HEK293 (cell line): ENCODE measurements around the gene SOX9.

Experiments
- CTCF ChIA-PET: fragments of 350-600 bp; formaldehyde crosslinking; extraction: SDS; loops from one replicate; lab custom pipeline; 2021; ENCODE audit warnings: antibody characterized with exemption; lab: Yijun Ruan, JAX
- POLR2A ChIA-PET: fragments of 300-600 bp; formaldehyde crosslinking; extraction: SDS; loops from one replicate; lab custom pipeline; 2020; ENCODE audit warnings: antibody characterized with exemption, inconsistent platforms; lab: Yijun Ruan, JAX
- H3K27ac ChIP-seq: fragments of 200-500 bp; sonication (Bioruptor generic); 2 replicates; pipeline ENCODE4 v1.5.1; 2014; ENCODE audit warnings: low read depth, low read length, control low read depth, inconsistent platforms; ENCODE audit errors: extremely low read depth
- H3K36me3 ChIP-seq, 2 experiments: fragments of 200-500 bp in 1 of 2; sonication (Bioruptor generic) in 1 of 2; 1 replicate in 1 of 2; 2 replicates in 1 of 2; pipeline ENCODE4 v1.5.1; 2014 to 2017; ENCODE audit warnings: inconsistent platforms in 2 of 2, low read length in 2 of 2; ENCODE audit not compliant: control insufficient read depth in 2 of 2, insufficient read depth in 1 of 2
- H3K4me1 ChIP-seq: fragments of 200-500 bp; sonication (Bioruptor generic); 2 replicates; pipeline ENCODE4 v1.5.1; 2014; ENCODE audit warnings: mild to moderate bottlenecking, low read length, inconsistent platforms; ENCODE audit not compliant: control insufficient read depth, insufficient read depth
- H3K4me3 ChIP-seq: 2 replicates; pipeline ENCODE4 v1.5.1; 2011; ENCODE audit warnings: low read depth, mild to moderate bottlenecking, control low read depth, low read length, moderate library complexity
- H3K9me3 ChIP-seq: fragments of 200-500 bp; sonication (Bioruptor generic); 2 replicates; pipeline ENCODE4 v1.5.1; 2014; ENCODE audit warnings: low read depth, low read length, inconsistent platforms; ENCODE audit not compliant: control insufficient read depth, insufficient read depth
- BCL11B ChIP-seq: fragments of 450-650 bp; formaldehyde crosslinking; IDR thresholded peaks from 2 replicates; pipeline ENCODE4 v1.5.1; 2016; ENCODE audit warnings: low read depth, missing biosample characterization, missing genetic modification characterization
- BCL6B ChIP-seq: fragments of 450-650 bp; formaldehyde crosslinking; IDR thresholded peaks from 2 replicates; pipeline ENCODE4 v1.5.1; 2017; ENCODE audit warnings: missing biosample characterization, missing genetic modification characterization
- ELK4 ChIP-seq: IDR thresholded peaks from 2 replicates; pipeline ENCODE4 v1.6.1; 2011; ENCODE audit warnings: mild to moderate bottlenecking, low read depth, low read length, borderline replicate concordance
- KLF10 ChIP-seq: fragments of 450-650 bp; IDR thresholded peaks from 2 replicates; pipeline ENCODE4 v1.5.1; 2018; ENCODE audit warnings: missing biosample characterization, mild to moderate bottlenecking, missing genetic modification characterization
- MZF1 ChIP-seq: fragments of 450-650 bp; formaldehyde crosslinking; IDR thresholded peaks from 2 replicates; pipeline ENCODE4 v1.5.1; 2017; ENCODE audit warnings: missing biosample characterization, missing genetic modification characterization, borderline replicate concordance
- OVOL3 ChIP-seq: fragments of 450-650 bp; formaldehyde crosslinking; IDR thresholded peaks from 2 replicates; pipeline ENCODE4 v1.5.1; 2016; ENCODE audit warnings: missing biosample characterization, missing genetic modification characterization
- PRDM4 ChIP-seq: fragments of 450-650 bp; formaldehyde crosslinking; IDR thresholded peaks from 2 replicates; pipeline ENCODE4 v1.5.1; 2017; ENCODE audit warnings: missing biosample characterization, missing genetic modification characterization
- RBAK ChIP-seq: fragments of 450-650 bp; formaldehyde crosslinking; IDR thresholded peaks from 2 replicates; pipeline ENCODE4 v1.5.1; 2016; ENCODE audit warnings: missing biosample characterization, missing genetic modification characterization
- TSHZ1 ChIP-seq: fragments of 450-650 bp; formaldehyde crosslinking; IDR thresholded peaks from 2 replicates; pipeline ENCODE4 v1.5.1; 2016; ENCODE audit warnings: missing biosample characterization, missing genetic modification characterization, borderline replicate concordance
- YY2 ChIP-seq: fragments of 450-650 bp; formaldehyde crosslinking; IDR thresholded peaks from 2 replicates; pipeline ENCODE4 v1.5.1; 2016; ENCODE audit warnings: missing biosample characterization, missing genetic modification characterization
- ZBTB11 ChIP-seq: fragments of 450-650 bp; formaldehyde crosslinking; conservative IDR thresholded peaks from 2 replicates; pipeline ENCODE4 v1.5.1; 2016; ENCODE audit warnings: low read depth, missing biosample characterization, missing genetic modification characterization
- ZIC2 ChIP-seq: fragments of 450-650 bp; formaldehyde crosslinking; IDR thresholded peaks from 2 replicates; pipeline ENCODE4 v1.5.1; 2016; ENCODE audit warnings: missing biosample characterization, missing genetic modification characterization
- ZNF121 ChIP-seq: fragments of 450-650 bp; formaldehyde crosslinking; IDR thresholded peaks from 2 replicates; pipeline ENCODE4 v1.5.1; 2016; ENCODE audit warnings: missing biosample characterization, missing genetic modification characterization
- ZNF184 ChIP-seq: fragments of 450-650 bp; IDR thresholded peaks from 2 replicates; pipeline ENCODE4 v1.5.1; 2018; ENCODE audit warnings: missing biosample characterization, mild to moderate bottlenecking, missing genetic modification characterization
- ZNF266 ChIP-seq: fragments of 450-650 bp; formaldehyde crosslinking; IDR thresholded peaks from 2 replicates; pipeline ENCODE4 v1.5.1; 2016; ENCODE audit warnings: missing biosample characterization, missing genetic modification characterization, low read depth
- ZNF274 ChIP-seq, 2 experiments: fragments of 200-500 bp in 1 of 2; fragments of 450-650 bp in 1 of 2; sonication (Bioruptor generic) in 1 of 2; formaldehyde crosslinking in 1 of 2; IDR thresholded peaks; 2 replicates each; pipeline versions ENCODE4 v1.5.1 to v1.6.1; 2014 to 2016; ENCODE audit warnings: borderline replicate concordance in 1 of 2, inconsistent platforms in 1 of 2, low read length in 1 of 2, missing biosample characterization in 1 of 2, missing genetic modification characterization in 1 of 2
- ZNF624 ChIP-seq: fragments of 450-650 bp; formaldehyde crosslinking; IDR thresholded peaks from 2 replicates; pipeline ENCODE4 v1.5.1; 2017; ENCODE audit warnings: missing biosample characterization, missing genetic modification characterization
- ZSCAN16 ChIP-seq: fragments of 450-650 bp; formaldehyde crosslinking; IDR thresholded peaks from 2 replicates; pipeline ENCODE4 v1.5.1; 2016; ENCODE audit warnings: missing biosample characterization, missing genetic modification characterization

SOX9 gene

GRCh38 chr17:72158895-72159885 lies 38.4 kb downstream of the SOX9 start (continued):
- no peak for TF ChIP-seq ZBTB11 (tag by site-specific recombination)
- no peak for TF ChIP-seq YY2 (tag by site-specific recombination)
- TF ChIP-seq ZIC2 (tag by site-specific recombination) = no peak
- TF ChIP-seq ZNF121 (tag by site-specific recombination) = no peak
- TF ChIP-seq ZNF266 (tag by site-specific recombination) = no peak
- TF ChIP-seq ELK4 = no peak
- no peak for TF ChIP-seq OVOL3 (tag by site-specific recombination)
- no peak for TF ChIP-seq BCL6B (tag by site-specific recombination)
- TF ChIP-seq BCL11B = no peak

- Histone ChIP-seq H3K27ac (no peak overlapping the region), H3K36me3 (no peaks in the 10 kb centered on the region), H3K4me3 (no peak overlapping the region), H3K4me1 (no peaks in the 10 kb centered on the region; the same call in 1 of the 2 replicates), H3K9me3 (no peaks in the 10 kb centered on the region)
- POLR2A ChIA-PET = no interaction called here
- CTCF ChIA-PET = interaction anchor here (0.6 to 1.5 kb wide), 3 partner anchors 378 to 1533 kb away, joined by 3 read pairs; no protein-coding TSS in a partner anchor
- TF ChIP-seq ZNF121 (tag by site-specific recombination) (no peak), ZNF624 (tag by site-specific recombination) (no peak), ZSCAN16 (tag by site-specific recombination) (no peak), TSHZ1 (no peak), PRDM4 (tag by site-specific recombination) (no peak), RBAK (tag by site-specific recombination) (no peak), ZNF184 (tag by site-specific recombination) (no peak), MZF1 (tag by site-specific recombination) (no peak), KLF10 (tag by site-specific recombination) (no peak), ZNF274 (IDR thresholded peaks at IDR 0.05; ENCODE audit: low read length) (no peak), ZNF274 (tag by site-specific recombination; IDR thresholded peaks at IDR 0.05; ENCODE audit: borderline replicate concordance) (no peak), BCL6B (tag by site-specific recombination) (no peak)
These were observed 41.7 kb downstream of the SOX9 start for GRCh38 chr17:72162569-72162968.
